ENCODE measurements around the gene TRAPPC14. TPM values are rescaled to one million over a fixed set of nuclear protein-coding genes. Genes with fewer than 3 reads are reported as not detected.

Gene TRAPPC14
- total RNA-seq, 1 experiment from 2014 or later = 19.2 TPM

- peaks cover 5% of the 10 kb centered on the region; the same call in 1 of the 2 replicates for H3K79me2 ChIP-seq (ENCODE audit: low read length)
- TF ChIP-seq, protein P1, sequence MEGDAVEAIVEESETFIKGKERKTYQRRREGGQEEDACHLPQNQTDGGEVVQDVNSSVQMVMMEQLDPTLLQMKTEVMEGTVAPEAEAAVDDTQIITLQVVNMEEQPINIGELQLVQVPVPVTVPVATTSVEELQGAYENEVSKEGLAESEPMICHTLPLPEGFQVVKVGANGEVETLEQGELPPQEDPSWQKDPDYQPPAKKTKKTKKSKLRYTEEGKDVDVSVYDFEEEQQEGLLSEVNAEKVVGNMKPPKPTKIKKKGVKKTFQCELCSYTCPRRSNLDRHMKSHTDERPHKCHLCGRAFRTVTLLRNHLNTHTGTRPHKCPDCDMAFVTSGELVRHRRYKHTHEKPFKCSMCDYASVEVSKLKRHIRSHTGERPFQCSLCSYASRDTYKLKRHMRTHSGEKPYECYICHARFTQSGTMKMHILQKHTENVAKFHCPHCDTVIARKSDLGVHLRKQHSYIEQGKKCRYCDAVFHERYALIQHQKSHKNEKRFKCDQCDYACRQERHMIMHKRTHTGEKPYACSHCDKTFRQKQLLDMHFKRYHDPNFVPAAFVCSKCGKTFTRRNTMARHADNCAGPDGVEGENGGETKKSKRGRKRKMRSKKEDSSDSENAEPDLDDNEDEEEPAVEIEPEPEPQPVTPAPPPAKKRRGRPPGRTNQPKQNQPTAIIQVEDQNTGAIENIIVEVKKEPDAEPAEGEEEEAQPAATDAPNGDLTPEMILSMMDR (conservative IDR thresholded peaks at IDR 0.05; ENCODE audit: low read depth, low read length) = no peak
- TF ChIP-seq EZH2phosphoT487 (IDR thresholded peaks at IDR 0.05; ENCODE audit: borderline replicate concordance, low read length) (no peak), EZH2 (IDR thresholded peaks at IDR 0.05; ENCODE audit: low read length, unreplicated experiment) (no peak)
- intact Hi-C loops (cut with micrococcal nuclease) = no loop called here
- H3F3A ChIP-seq (ENCODE audit: low read length, unreplicated experiment) = no peaks in the 10 kb centered on the region
- TSS peak; percentile 82 for BruUV-seq (replicated peaks)
- no peak overlapping the region for H3K4me2 ChIP-seq (ENCODE audit: low read length)
- H3K9me2 ChIP-seq (replicated peaks; ENCODE audit: low read length) = no peaks in the 10 kb centered on the region
- no peaks in the 10 kb centered on the region for H3K27me3 ChIP-seq (ENCODE audit: low read length)
- H3K4me3 ChIP-seq (ENCODE audit: low read length) = no peak overlapping the region
- POLR2A ChIA-PET (ENCODE audit: unreplicated experiment) = no interaction called here
- ATAC-seq = no peak; the same call in 1 of the 2 replicates
- no peaks in the 10 kb centered on the region for H3K9me3 ChIP-seq (ENCODE audit: low read length)
- H4K20me1 ChIP-seq (ENCODE audit: low read length) = no peaks in the 10 kb centered on the region
- H3K36me3 ChIP-seq (ENCODE audit: low read depth, low read length) = peaks cover 3% of the 10 kb centered on the region
- peaks cover 5% of the 10 kb centered on the region for H3K4me1 ChIP-seq (ENCODE audit: insufficient read depth, low read length)
- no peak overlapping the region for H3K9ac ChIP-seq (ENCODE audit: low read length)
- H2AFZ ChIP-seq (ENCODE audit: low read length) = no peak overlapping the region
- CTCF ChIA-PET = no interaction called here
- no peak for DNase-seq
- H3K27ac ChIP-seq (ENCODE audit: low read length) = no peak overlapping the region
These were observed 51.3 kb downstream of the TRAPPC14 start for GRCh38 chr7:100107125-100107737.

DNA sequence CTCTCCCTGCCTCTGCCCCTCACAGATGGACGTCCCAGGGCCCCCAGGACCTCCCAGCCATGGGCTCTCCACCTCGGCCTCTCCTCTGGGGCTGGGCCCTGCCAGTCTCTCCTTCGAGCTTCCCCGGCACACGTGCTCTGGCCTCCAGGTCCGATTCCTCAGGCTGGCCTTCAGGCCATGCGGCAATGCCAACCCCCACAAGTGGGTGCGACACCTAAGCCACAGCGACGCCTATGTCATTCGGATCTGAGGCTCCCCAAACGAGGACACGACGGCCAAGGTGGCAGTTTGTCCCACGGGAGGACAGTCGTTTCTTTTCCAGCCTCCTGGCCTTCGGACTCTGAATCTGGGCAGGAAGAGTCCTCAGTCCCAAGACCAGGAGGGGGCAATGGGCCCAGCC lies 51.9 kb downstream of the TRAPPC14 start:
- Histone ChIP-seq H4K20me1 (ENCODE audit: low read length) (no peaks in the 10 kb centered on the region), H2AFZ (ENCODE audit: low read length) (no peak overlapping the region), H3K79me2 (ENCODE audit: low read length) (peaks cover 6% of the 10 kb centered on the region; the same call in 1 of the 2 replicates), H3K9ac (ENCODE audit: low read length) (no peak overlapping the region), H3K27me3 (ENCODE audit: low read length) (no peaks in the 10 kb centered on the region), H3K4me2 (ENCODE audit: low read length) (no peak overlapping the region), H3F3A (ENCODE audit: low read length, unreplicated experiment) (no peaks in the 10 kb centered on the region), H3K27ac (ENCODE audit: low read length) (no peak overlapping the region), H3K36me3 (ENCODE audit: low read depth, low read length) (peaks cover 2% of the 10 kb centered on the region), H3K9me2 (replicated peaks; ENCODE audit: low read length) (no peaks in the 10 kb centered on the region), H3K4me1 (ENCODE audit: insufficient read depth, low read length) (peaks cover 6% of the 10 kb centered on the region), H3K9me3 (ENCODE audit: low read length) (no peaks in the 10 kb centered on the region), H3K4me3 (ENCODE audit: low read length) (no peak overlapping the region)
- POLR2A ChIA-PET (ENCODE audit: unreplicated experiment) = no interaction called here
- CTCF ChIA-PET = no interaction called here
- TF ChIP-seq EZH2 (IDR thresholded peaks at IDR 0.05; ENCODE audit: low read length, unreplicated experiment) = no peak
- TF ChIP-seq EZH2phosphoT487 (IDR thresholded peaks at IDR 0.05; ENCODE audit: borderline replicate concordance, low read length) = no peak
- TF ChIP-seq, protein P1 (conservative IDR thresholded peaks at IDR 0.05; ENCODE audit: low read depth, low read length) = no peak
- DNase-seq (no peak), ATAC-seq (no peak)
- intact Hi-C loops (cut with micrococcal nuclease) = no loop called here
- BruUV-seq (replicated peaks) = no TSS peak

DNA sequence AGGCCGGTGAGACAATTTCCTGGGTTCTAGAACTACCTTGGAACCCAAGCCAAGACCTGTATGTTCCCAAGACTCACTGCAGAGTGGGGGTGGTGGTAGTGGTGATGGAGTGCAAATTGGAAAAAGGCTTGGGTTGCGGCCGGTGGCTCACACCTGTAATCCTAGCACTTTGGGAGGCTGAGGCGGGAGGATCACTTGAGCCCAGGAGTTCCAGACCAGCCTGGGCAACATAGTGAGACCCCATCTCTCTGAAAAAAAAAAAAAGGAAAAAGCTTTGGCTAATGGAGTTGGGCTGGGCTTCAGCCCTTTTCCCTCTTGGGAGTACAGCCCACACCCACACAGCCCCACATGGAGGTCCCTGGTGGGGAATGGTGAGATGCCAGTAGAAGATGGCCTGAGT lies 53.0 kb downstream of the TRAPPC14 start:
- peaks cover 11% of the 10 kb centered on the region for H3K4me1 ChIP-seq (ENCODE audit: insufficient read depth, low read length)
- H3K79me2 ChIP-seq (ENCODE audit: low read length) = peaks cover 13% of the 10 kb centered on the region
- intact Hi-C loops (cut with micrococcal nuclease) = no loop called here
- H3K4me3 ChIP-seq (ENCODE audit: low read length) = no peak overlapping the region
- no peaks in the 10 kb centered on the region for H3K9me3 ChIP-seq (ENCODE audit: low read length)
- no peak for DNase-seq
- H4K20me1 ChIP-seq (ENCODE audit: low read length) = no peaks in the 10 kb centered on the region
- H2AFZ ChIP-seq (ENCODE audit: low read length) = no peak overlapping the region
- no peaks in the 10 kb centered on the region for H3F3A ChIP-seq (ENCODE audit: low read length, unreplicated experiment)
- H3K36me3 ChIP-seq (ENCODE audit: low read depth, low read length) = no peaks in the 10 kb centered on the region; the same call in 1 of the 2 replicates
- no peak overlapping the region for H3K9ac ChIP-seq (ENCODE audit: low read length)
- ChIA-PET POLR2A (ENCODE audit: unreplicated experiment) (no interaction called here), CTCF (no interaction called here)
- no peak for ATAC-seq
- BruUV-seq (replicated peaks) = no TSS peak
- H3K4me2 ChIP-seq (ENCODE audit: low read length) = no peak overlapping the region
- no peak overlapping the region for H3K27ac ChIP-seq (ENCODE audit: low read length)
- no peaks in the 10 kb centered on the region for H3K27me3 ChIP-seq (ENCODE audit: low read length)
- TF ChIP-seq EZH2phosphoT487 (IDR thresholded peaks at IDR 0.05; ENCODE audit: borderline replicate concordance, low read length) = no peak
- TF ChIP-seq, protein P1 (conservative IDR thresholded peaks at IDR 0.05; ENCODE audit: low read depth, low read length) = no peak
- TF ChIP-seq EZH2 (IDR thresholded peaks at IDR 0.05; ENCODE audit: low read length, unreplicated experiment) = no peak
- H3K9me2 ChIP-seq (replicated peaks; ENCODE audit: low read length) = no peaks in the 10 kb centered on the region
